H7 (cell line): ENCODE data around the gene PPP1R12B. TPM values are rescaled to one million over a fixed set of nuclear protein-coding genes. Genes with fewer than 3 reads are reported as not detected.

Experiments
- DNase-seq: peaks from one replicate; pipeline ENCODE4 v3.0.0; 2012
- H3K27me3 ChIP-seq: 2 replicates; pipeline ENCODE4 v1.6.0; 2011; ENCODE audit warnings: mild to moderate bottlenecking, low read length; ENCODE audit not compliant: control insufficient read depth, insufficient read depth
- H3K36me3 ChIP-seq: replicated peaks from 2 replicates; pipeline ENCODE4 v1.5.1; 2011; ENCODE audit warnings: low read length; ENCODE audit not compliant: control insufficient read depth, insufficient read depth
- H3K4me3 ChIP-seq: 2 replicates; pipeline ENCODE4 v1.5.1; 2011; ENCODE audit warnings: low read depth, mild to moderate bottlenecking, control low read depth, low read length, moderate library complexity; ENCODE audit not compliant: insufficient read depth
- total RNA-seq: library from RNA; depleted of rRNA; stranded (reverse); fragments of >200 nt; shearing (Covaris generic); gene quantifications from 2 replicates; pipeline ENCODE4 v1.2.3, GENCODE V29; 2014

PPP1R12B gene
- total RNA-seq, 1 experiment from 2014 or later: 4.5 TPM

- Histone ChIP-seq H3K27me3 (no peaks in the 10 kb centered on the region), H3K36me3 (no peaks in the 10 kb centered on the region), H3K4me3 (no peak overlapping the region)
- DNase-seq: no peak
These were observed 215.3 kb downstream of the PPP1R12B start for GRCh38 chr1:202563818-202564217.

GRCh38 chr1:202564958-202565495, 216.5 kb downstream of the PPP1R12B start:
- H3K4me3 ChIP-seq: no peak overlapping the region
- no peaks in the 10 kb centered on the region for H3K27me3 ChIP-seq
- no peaks in the 10 kb centered on the region for H3K36me3 ChIP-seq
- DNase-seq: no peak

- Histone ChIP-seq H3K27me3 (no peaks in the 10 kb centered on the region), H3K4me3 (no peak overlapping the region), H3K36me3 (no peaks in the 10 kb centered on the region)
- no peak for DNase-seq
These were observed 217.5 kb downstream of the PPP1R12B start for GRCh38 chr1:202565890-202566602.

GRCh38 chr1:202567738-202568137, 219.2 kb downstream of the PPP1R12B start:
- Histone ChIP-seq H3K27me3 (no peaks in the 10 kb centered on the region), H3K4me3 (no peak overlapping the region), H3K36me3 (no peaks in the 10 kb centered on the region)
- DNase-seq: no peak

GRCh38 chr1:202568410-202568809, 219.9 kb downstream of the PPP1R12B start:
- no peak overlapping the region for H3K4me3 ChIP-seq
- no peaks in the 10 kb centered on the region for H3K36me3 ChIP-seq
- H3K27me3 ChIP-seq: no peaks in the 10 kb centered on the region
- DNase-seq: no peak

- no peaks in the 10 kb centered on the region for H3K27me3 ChIP-seq
- H3K4me3 ChIP-seq: no peak overlapping the region
- no peaks in the 10 kb centered on the region for H3K36me3 ChIP-seq
- DNase-seq: no peak
These were observed 220.3 kb downstream of the PPP1R12B start for GRCh38 chr1:202568826-202569225.

GRCh38 chr1:202569393-202570322, 221.2 kb downstream of the PPP1R12B start:
- DNase-seq: no peak
- no peaks in the 10 kb centered on the region for H3K36me3 ChIP-seq
- H3K4me3 ChIP-seq: no peak overlapping the region
- H3K27me3 ChIP-seq: no peaks in the 10 kb centered on the region

- Histone ChIP-seq H3K36me3 (no peaks in the 10 kb centered on the region), H3K27me3 (no peaks in the 10 kb centered on the region), H3K4me3 (no peak overlapping the region)
- DNase-seq: no peak
These were observed 223.3 kb downstream of the PPP1R12B start for GRCh38 chr1:202571719-202572339.

- no peaks in the 10 kb centered on the region for H3K36me3 ChIP-seq
- no peak overlapping the region for H3K4me3 ChIP-seq
- DNase-seq: no peak
- H3K27me3 ChIP-seq: no peaks in the 10 kb centered on the region
These were observed 224.4 kb downstream of the PPP1R12B start for GRCh38 chr1:202572867-202573266.

- no peaks in the 10 kb centered on the region for H3K36me3 ChIP-seq
- H3K27me3 ChIP-seq: no peaks in the 10 kb centered on the region
- H3K4me3 ChIP-seq: no peak overlapping the region
- DNase-seq: no peak
These were observed 227.6 kb downstream of the PPP1R12B start for GRCh38 chr1:202575918-202576653.

- no peak for DNase-seq
- Histone ChIP-seq H3K4me3 (no peak overlapping the region), H3K36me3 (no peaks in the 10 kb centered on the region), H3K27me3 (no peaks in the 10 kb centered on the region)
These were observed 228.3 kb downstream of the PPP1R12B start for GRCh38 chr1:202576816-202577215.

GRCh38 chr1:202577381-202577780, 228.9 kb downstream of the PPP1R12B start:
- no peak for DNase-seq
- H3K27me3 ChIP-seq: no peaks in the 10 kb centered on the region
- no peak overlapping the region for H3K4me3 ChIP-seq
- H3K36me3 ChIP-seq: no peaks in the 10 kb centered on the region

- DNase-seq: no peak
- H3K27me3 ChIP-seq: no peaks in the 10 kb centered on the region
These were observed 229.6 kb downstream of the PPP1R12B start for GRCh38 chr1:202578001-202578504.

GRCh38 chr1:202578565-202578964, 230.1 kb downstream of the PPP1R12B start:
- DNase-seq: no peak
- H3K4me3 ChIP-seq: no peak overlapping the region
- no peaks in the 10 kb centered on the region for H3K27me3 ChIP-seq
- no peaks in the 10 kb centered on the region for H3K36me3 ChIP-seq

More at GRCh38 chr1:202578001-202578504, 229.6 kb downstream of the PPP1R12B start:
- Histone ChIP-seq H3K36me3 (no peaks in the 10 kb centered on the region), H3K4me3 (no peak overlapping the region)
